ENCODE results near the gene RPS6KA4.

RPS6KA4 gene

GRCh38 chr11:64353715-64354506 is 5.1 kb upstream of the RPS6KA4 start:
- Histone ChIP-seq H4K8ac (ENCODE audit: low read length) (no peak overlapping the region), H3K23ac (ENCODE audit: low read length in 2 of 2) (no peak overlapping the region), H3K36me3 (ENCODE audit: control insufficient read depth in 1 of 2, insufficient read depth in 2 of 2, low read depth in 1 of 2, low read length in 2 of 2) (no peaks in the 10 kb centered on the region), H3K27ac (ENCODE audit: low read length, poor library complexity, severe bottlenecking) (no peak overlapping the region), H2BK120ac (ENCODE audit: low read depth, low read length) (no peak overlapping the region), H3K27me3 (ENCODE audit: control insufficient read depth in 1 of 2, insufficient read depth in 1 of 2, low read length in 2 of 2) (peaks cover 0 to 10% of the 10 kb centered on the region in 2 experiments), H2BK5ac (ENCODE audit: low read depth, low read length, poor library complexity, severe bottlenecking) (no peak overlapping the region), H3K18ac (ENCODE audit: low read depth in 1 of 2, low read length in 2 of 2) (peak overlapping the region in 1 of 2 experiments; percentile 21), H3K79me1 (replicated peaks; ENCODE audit: low read length, poor library complexity, severe bottlenecking) (peaks cover 2% of the 10 kb centered on the region), H3K14ac (ENCODE audit: low read length in 2 of 2) (peak overlapping the region in 1 of 2 experiments; percentile 38), H2AK5ac (ENCODE audit: low read length, severe bottlenecking) (no peak overlapping the region), H2BK15ac (ENCODE audit: low read depth, poor library complexity, severe bottlenecking) (no peak overlapping the region), H4K91ac (ENCODE audit: low read length) (peak overlapping the region; percentile 73), H3K9ac (ENCODE audit: low read length) (no peak overlapping the region), H3K4me2 (ENCODE audit: low read length, poor library complexity, severe bottlenecking) (no peak overlapping the region), H3K9me3 (ENCODE audit: control insufficient read depth, low read length) (no peaks in the 10 kb centered on the region), H2BK12ac (ENCODE audit: low read length in 2 of 2) (peak overlapping the region in 1 of 2 experiments; percentile 21), H3K4me3 (ENCODE audit: insufficient read depth in 1 of 2, low read depth in 1 of 2, low read length in 2 of 2) (no peak overlapping the region), H3K4me1 (ENCODE audit: control insufficient read depth, insufficient read depth, low read depth, low read length) (peaks cover 35% of the 10 kb centered on the region), H2AFZ (ENCODE audit: low read depth, low read length) (no peak overlapping the region), H3K4ac (ENCODE audit: low read depth in 1 of 2, low read length in 2 of 2) (peak overlapping the region in 1 of 2 experiments; percentile 8)
- DNase-seq = no peak
- WGBS = 85% methylated on average over 9 of the region's 20 CpGs

- peak overlapping the region; percentile 20 for H3K27ac ChIP-seq (ENCODE audit: low read length, poor library complexity, severe bottlenecking)
- peaks cover 46% of the 10 kb centered on the region for H3K4me1 ChIP-seq (ENCODE audit: control insufficient read depth, insufficient read depth, low read depth, low read length)
- peak overlapping the region in 1 of 2 experiments; percentile 42 for H2BK12ac ChIP-seq (ENCODE audit: low read length in 2 of 2)
- H3K4me2 ChIP-seq (ENCODE audit: low read length, poor library complexity, severe bottlenecking) = peak overlapping the region; percentile 56
- peak overlapping the region; percentile 0 for H2AK5ac ChIP-seq (ENCODE audit: low read length, severe bottlenecking)
- peaks cover 14% of the 10 kb centered on the region for H3K79me1 ChIP-seq (replicated peaks; ENCODE audit: low read length, poor library complexity, severe bottlenecking)
- peaks cover 0 to 4% of the 10 kb centered on the region in 2 experiments for H3K27me3 ChIP-seq (ENCODE audit: control insufficient read depth in 1 of 2, insufficient read depth in 1 of 2, low read length in 2 of 2)
- H3K23ac ChIP-seq (ENCODE audit: low read length in 2 of 2) = no peak overlapping the region
- peak overlapping the region; percentile 2 to 93 for H3K4ac ChIP-seq (ENCODE audit: low read depth in 1 of 2, low read length in 2 of 2)
- no peak overlapping the region for H2BK5ac ChIP-seq (ENCODE audit: low read depth, low read length, poor library complexity, severe bottlenecking)
- peak overlapping the region; percentile 12 for H2BK120ac ChIP-seq (ENCODE audit: low read depth, low read length)
- peak; percentile 88 for DNase-seq
- no peak overlapping the region for H3K14ac ChIP-seq (ENCODE audit: low read length in 2 of 2)
- peaks cover 2 to 6% of the 10 kb centered on the region in 2 experiments for H3K36me3 ChIP-seq (ENCODE audit: control insufficient read depth in 1 of 2, insufficient read depth in 2 of 2, low read depth in 1 of 2, low read length in 2 of 2)
- 14% methylated on average over 20 of the region's 23 CpGs for WGBS
- peak overlapping the region; percentile 52 to 87 for H3K18ac ChIP-seq (ENCODE audit: low read depth in 1 of 2, low read length in 2 of 2)
- H4K91ac ChIP-seq (ENCODE audit: low read length) = peak overlapping the region; percentile 82
- H3K9me3 ChIP-seq (ENCODE audit: control insufficient read depth, low read length) = no peaks in the 10 kb centered on the region
- peak overlapping the region; percentile 91 for H4K8ac ChIP-seq (ENCODE audit: low read length)
- H3K9ac ChIP-seq (ENCODE audit: low read length) = peak overlapping the region; percentile 77
- H3K4me3 ChIP-seq (ENCODE audit: insufficient read depth in 1 of 2, low read depth in 1 of 2, low read length in 2 of 2) = peak overlapping the region in 1 of 2 experiments; percentile 64
- peak overlapping the region; percentile 90 for H2BK15ac ChIP-seq (ENCODE audit: low read depth, poor library complexity, severe bottlenecking)
- no peak overlapping the region for H2AFZ ChIP-seq (ENCODE audit: low read depth, low read length)
These were observed 3.7 kb upstream of the RPS6KA4 start for GRCh38 chr11:64355078-64355940.

GRCh38 chr11:64356498-64357411 is 2.2 kb upstream of the RPS6KA4 start:
- H3K9ac ChIP-seq (ENCODE audit: low read length) = no peak overlapping the region
- peak overlapping the region; percentile 68 for H2BK120ac ChIP-seq (ENCODE audit: low read depth, low read length)
- H3K79me1 ChIP-seq (replicated peaks; ENCODE audit: low read length, poor library complexity, severe bottlenecking) = peaks cover 28% of the 10 kb centered on the region
- no peak overlapping the region for H3K23ac ChIP-seq (ENCODE audit: low read length in 2 of 2)
- peak overlapping the region; percentile 77 for H2BK15ac ChIP-seq (ENCODE audit: low read depth, poor library complexity, severe bottlenecking)
- peaks cover 15 to 20% of the 10 kb centered on the region in 2 experiments for H3K36me3 ChIP-seq (ENCODE audit: control insufficient read depth in 1 of 2, insufficient read depth in 2 of 2, low read depth in 1 of 2, low read length in 2 of 2)
- peak overlapping the region; percentile 81 for H4K91ac ChIP-seq (ENCODE audit: low read length)
- no peaks in the 10 kb centered on the region for H3K9me3 ChIP-seq (ENCODE audit: control insufficient read depth, low read length)
- H2AK5ac ChIP-seq (ENCODE audit: low read length, severe bottlenecking) = peak overlapping the region; percentile 60
- no peak overlapping the region for H3K27ac ChIP-seq (ENCODE audit: low read length, poor library complexity, severe bottlenecking)
- H3K4me1 ChIP-seq (ENCODE audit: control insufficient read depth, insufficient read depth, low read depth, low read length) = peaks cover 52% of the 10 kb centered on the region
- peaks cover 0 to 4% of the 10 kb centered on the region in 2 experiments for H3K27me3 ChIP-seq (ENCODE audit: control insufficient read depth in 1 of 2, insufficient read depth in 1 of 2, low read length in 2 of 2)
- peak; percentile 53 for DNase-seq
- 80% methylated on average over 25 of the region's 25 CpGs for WGBS
- no peak overlapping the region for H3K4me3 ChIP-seq (ENCODE audit: insufficient read depth in 1 of 2, low read depth in 1 of 2, low read length in 2 of 2)
- no peak overlapping the region for H2AFZ ChIP-seq (ENCODE audit: low read depth, low read length)
- H4K8ac ChIP-seq (ENCODE audit: low read length) = peak overlapping the region; percentile 27
- H2BK12ac ChIP-seq (ENCODE audit: low read length in 2 of 2) = peak overlapping the region; percentile 50 to 59
- peak overlapping the region; percentile 58 to 86 for H3K18ac ChIP-seq (ENCODE audit: low read depth in 1 of 2, low read length in 2 of 2)
- no peak overlapping the region for H3K14ac ChIP-seq (ENCODE audit: low read length in 2 of 2)
- no peak overlapping the region for H3K4me2 ChIP-seq (ENCODE audit: low read length, poor library complexity, severe bottlenecking)
- H2BK5ac ChIP-seq (ENCODE audit: low read depth, low read length, poor library complexity, severe bottlenecking) = no peak overlapping the region
- peak overlapping the region; percentile 73 to 94 for H3K4ac ChIP-seq (ENCODE audit: low read depth in 1 of 2, low read length in 2 of 2)

All from mesenchymal stem cell (in vitro differentiated cells and primary cell).